Measurements from ENCODE around the gene KRT6B. TPM values are rescaled to one million over a fixed set of nuclear protein-coding genes. Genes with fewer than 3 reads are reported as not detected.

KRT6B gene
- total and polyA plus RNA-seq, 2 of the 8 experiments (the other 6 are each of a cell fraction or from before 2014, with no cell fraction given): not detected

GRCh38 chr12:52461693-52462092 is 9.7 kb upstream of the KRT6B start:
- H3K9ac ChIP-seq (replicated peaks in 1 of 4; ENCODE audit: extremely low read depth in 1 of 4, low read depth in 3 of 4, low read length in 3 of 4): no peak overlapping the region
- H3K18ac ChIP-seq (ENCODE audit: extremely low read depth, low read length): no peak overlapping the region
- H2BK15ac ChIP-seq (ENCODE audit: low read length): no peak overlapping the region
- no peaks in the 10 kb centered on the region for H3K36me3 ChIP-seq (ENCODE audit: control insufficient read depth in 2 of 4, insufficient read depth in 4 of 4, low read length in 3 of 4)
- no peaks in the 10 kb centered on the region for H3K23me2 ChIP-seq (ENCODE audit: low read depth, low read length)
- H4K20me1 ChIP-seq (replicated peaks in 1 of 2; ENCODE audit: control insufficient read depth in 1 of 2, insufficient read depth in 2 of 2, low read length in 2 of 2): no peaks in the 10 kb centered on the region
- ChIA-PET POLR2A (ENCODE audit: partially characterized antibody) (no interaction called here), CTCF (ENCODE audit: partially characterized antibody) (interaction anchor here (0.9 to 1.7 kb wide), 2 partner anchors 15 to 121 kb away, joined by 3 to 4 read pairs; no protein-coding TSS in a partner anchor)
- no peaks in the 10 kb centered on the region for H3K4me1 ChIP-seq (replicated peaks in 1 of 4; ENCODE audit: control insufficient read depth in 3 of 4, insufficient read depth in 4 of 4, low read length in 3 of 4)
- no peak overlapping the region for H2AFZ ChIP-seq (ENCODE audit: low read length)
- WGBS, 2 experiments (ENCODE audit: extremely low coverage in 1 of 2, insufficient coverage in 1 of 2, insufficient read length in 1 of 2, insufficient replicate concordance in 2 of 2, low coverage in 1 of 2, low lambda C conversion rate in 2 of 2, missing lambda C conversion rate in 1 of 2): 89% methylated on average over 5 of the region's 5 CpGs; no CpG with 5 or more reads in 1 of the 2 experiments
- no peaks in the 10 kb centered on the region for H3K79me2 ChIP-seq (ENCODE audit: control insufficient read depth in 1 of 2, insufficient read depth in 2 of 2, low read length in 2 of 2)
- no peak overlapping the region for H4K5ac ChIP-seq (ENCODE audit: insufficient read length, low read depth, low read length)
- H3K14ac ChIP-seq (ENCODE audit: insufficient read length): no peak overlapping the region
- H3K4ac ChIP-seq (replicated peaks; ENCODE audit: insufficient read length, low read depth, low read length): no peak overlapping the region
- no peak overlapping the region for H3K4me2 ChIP-seq (ENCODE audit: insufficient read depth in 1 of 2, low read depth in 2 of 2, low read length in 2 of 2)
- no peak overlapping the region for H2BK20ac ChIP-seq (ENCODE audit: low read length)
- no peaks in the 10 kb centered on the region for H3K9me3 ChIP-seq (ENCODE audit: insufficient read depth in 2 of 2, low read depth in 1 of 2, low read length in 1 of 2)
- DNase-seq (ENCODE audit: low read depth in 1 of 2, low spot score in 2 of 2) (no peak), FAIRE-seq (no peak)
- H2BK120ac ChIP-seq (replicated peaks; ENCODE audit: low read depth, low read length): no peak overlapping the region
- H3K4me3 ChIP-seq (ENCODE audit: extremely low read depth in 1 of 4, insufficient read depth in 2 of 4, low read depth in 3 of 4, low read length in 4 of 4): no peak overlapping the region
- no peak overlapping the region for H3K23ac ChIP-seq (ENCODE audit: insufficient read length)
- no peak overlapping the region for H4K91ac ChIP-seq (replicated peaks; ENCODE audit: insufficient read length, low read length)
- no peaks in the 10 kb centered on the region for H3K27me3 ChIP-seq (replicated peaks in 1 of 4; ENCODE audit: control insufficient read depth in 3 of 4, extremely low read depth in 1 of 4, insufficient read depth in 3 of 4, low read length in 3 of 4)
- no peak overlapping the region for H2AK5ac ChIP-seq (ENCODE audit: low read depth, low read length)
- no peak overlapping the region for H2BK5ac ChIP-seq (ENCODE audit: low read depth, low read length)
- no peak overlapping the region for H3K56ac ChIP-seq (replicated peaks; ENCODE audit: insufficient read length, low read depth, low read length)
- no peak overlapping the region for H4K8ac ChIP-seq (ENCODE audit: extremely low read depth, insufficient read depth, low read length)
- no peaks in the 10 kb centered on the region for H3K79me1 ChIP-seq (ENCODE audit: low read depth, low read length)
- H2BK12ac ChIP-seq (ENCODE audit: low read depth, low read length): no peak overlapping the region
- H3K27ac ChIP-seq (ENCODE audit: low read depth, low read length): no peak overlapping the region
- TF ChIP-seq SP4 (IDR thresholded peaks at IDR 0.05; ENCODE audit: low read length) (no peak), SIN3A (conservative IDR thresholded peaks at IDR 0.05 in 1 of 2, IDR thresholded peaks at IDR 0.05 in 1 of 2; ENCODE audit: low read depth in 1 of 2, low read length in 2 of 2) (no peak), NRF1 (IDR thresholded peaks at IDR 0.05; ENCODE audit: low read depth, low read length) (no peak), SAP30 (IDR thresholded peaks at IDR 0.05; ENCODE audit: insufficient read depth, insufficient replicate concordance, low read length) (no peak), SIRT6 (IDR thresholded peaks at IDR 0.05; ENCODE audit: low read length) (no peak), KDM1A (IDR thresholded peaks at IDR 0.05; ENCODE audit: borderline replicate concordance, low read length) (no peak), RAD21 (IDR thresholded peaks at IDR 0.05 in 1 of 2, conservative IDR thresholded peaks at IDR 0.05 in 1 of 2; ENCODE audit: low read depth in 2 of 2, low read length in 2 of 2) (peak in 1 of 2 experiments; percentile 24; a peak in 1 of 4 replicates), KDM5A (IDR thresholded peaks at IDR 0.05; ENCODE audit: low read length) (no peak), TAF1 (IDR thresholded peaks at IDR 0.05; ENCODE audit: low read depth, low read length) (no peak), CEBPB (IDR thresholded peaks at IDR 0.05; ENCODE audit: low read depth, low read length) (no peak)
- TF ChIP-seq, protein P1, sequence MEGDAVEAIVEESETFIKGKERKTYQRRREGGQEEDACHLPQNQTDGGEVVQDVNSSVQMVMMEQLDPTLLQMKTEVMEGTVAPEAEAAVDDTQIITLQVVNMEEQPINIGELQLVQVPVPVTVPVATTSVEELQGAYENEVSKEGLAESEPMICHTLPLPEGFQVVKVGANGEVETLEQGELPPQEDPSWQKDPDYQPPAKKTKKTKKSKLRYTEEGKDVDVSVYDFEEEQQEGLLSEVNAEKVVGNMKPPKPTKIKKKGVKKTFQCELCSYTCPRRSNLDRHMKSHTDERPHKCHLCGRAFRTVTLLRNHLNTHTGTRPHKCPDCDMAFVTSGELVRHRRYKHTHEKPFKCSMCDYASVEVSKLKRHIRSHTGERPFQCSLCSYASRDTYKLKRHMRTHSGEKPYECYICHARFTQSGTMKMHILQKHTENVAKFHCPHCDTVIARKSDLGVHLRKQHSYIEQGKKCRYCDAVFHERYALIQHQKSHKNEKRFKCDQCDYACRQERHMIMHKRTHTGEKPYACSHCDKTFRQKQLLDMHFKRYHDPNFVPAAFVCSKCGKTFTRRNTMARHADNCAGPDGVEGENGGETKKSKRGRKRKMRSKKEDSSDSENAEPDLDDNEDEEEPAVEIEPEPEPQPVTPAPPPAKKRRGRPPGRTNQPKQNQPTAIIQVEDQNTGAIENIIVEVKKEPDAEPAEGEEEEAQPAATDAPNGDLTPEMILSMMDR (IDR thresholded peaks at IDR 0.05; ENCODE audit: control extremely low read depth in 1 of 3, insufficient read depth in 1 of 3, low read depth in 1 of 3, low read length in 3 of 3): peak in 1 of 3 experiments; percentile 0; a peak in 1 of 4 replicates
